ENCODE results near the gene PWP2. TPM values are rescaled to one million over a fixed set of nuclear protein-coding genes. Genes with fewer than 3 reads are reported as not detected.

The PWP2 gene
- total and polyA plus RNA-seq, 10 of the 15 experiments (the other 5 are each of a cell fraction or from before 2014, with no cell fraction given): 0.03 to 9.4 (median 2.0) TPM

GRCh38 chr21:44071359-44072104 lies 35.7 kb upstream of the PWP2 start:
- ChIA-PET SMC1A (ENCODE audit: uncharacterized antibody, unreplicated experiment) (no interaction called here), CTCF (no interaction called here), RAD21 (ENCODE audit: unreplicated experiment) (interaction anchor here (0.7 kb wide), 1 partner anchor 376 kb away, joined by 3 read pairs; no protein-coding TSS in a partner anchor), POLR2A (no interaction called here)
- in situ Hi-C loops (cut with MboI) (no loop called here), intact Hi-C loops (cut with micrococcal nuclease; ENCODE audit: unreplicated experiment) (no loop called here)
- Histone ChIP-seq H3K9ac (ENCODE audit: control insufficient read depth, insufficient read depth, low read length) (no peak overlapping the region), H3K4me1 (ENCODE audit: control insufficient read depth, insufficient read depth, low read length) (no peaks in the 10 kb centered on the region), H3K79me2 (ENCODE audit: control insufficient read depth, insufficient read depth, low read length) (no peaks in the 10 kb centered on the region), H3K36me3 (ENCODE audit: control insufficient read depth in 2 of 2, insufficient read depth in 2 of 2, low read length in 1 of 2) (peaks cover 24 to 47% of the 10 kb centered on the region in 2 experiments), H4K20me1 (ENCODE audit: control insufficient read depth, insufficient read depth) (peaks cover 6% of the 10 kb centered on the region), H3K4me3 (no peak overlapping the region), H2AFZ (ENCODE audit: control insufficient read depth, low read depth, low read length) (no peak overlapping the region), H3K9me3 (replicated peaks; ENCODE audit: control insufficient read depth, insufficient read depth, low read length) (no peaks in the 10 kb centered on the region), H3K27ac (ENCODE audit: control insufficient read depth, insufficient read depth) (no peak overlapping the region), H3K4me2 (ENCODE audit: control insufficient read depth, insufficient read depth) (no peak overlapping the region), H3K27me3 (replicated peaks in 1 of 2; ENCODE audit: control insufficient read depth in 2 of 2, insufficient read depth in 2 of 2, low read length in 1 of 2) (no peaks in the 10 kb centered on the region)
- BruUV-seq (replicated peaks): no TSS peak
- DNase-seq (ENCODE audit: low read depth, low spot score): no peak
- 98% methylated on average over 15 of the region's 15 CpGs for WGBS (ENCODE audit: insufficient coverage, insufficient replicate concordance, low lambda C conversion rate, missing lambda C conversion rate)
- no peak for TF ChIP-seq IKZF2 (IDR thresholded peaks at IDR 0.05)
- TF ChIP-seq MAX (IDR thresholded peaks at IDR 0.05; ENCODE audit: low read depth, low read length): no peak
- TF ChIP-seq SUPT20H (IDR thresholded peaks at IDR 0.05; ENCODE audit: borderline replicate concordance, control insufficient read depth, low read depth, low read length): no peak
- TF ChIP-seq EZH2 (IDR thresholded peaks at IDR 0.05; ENCODE audit: borderline replicate concordance, control insufficient read depth, low read depth, low read length): no peak
- TF ChIP-seq TCF12 (IDR thresholded peaks at IDR 0.05; ENCODE audit: low read depth, low read length): no peak
- TF ChIP-seq EGR1 (IDR thresholded peaks at IDR 0.05; ENCODE audit: borderline replicate concordance in 1 of 2, low read depth in 2 of 2, low read length in 2 of 2): no peak
- TF ChIP-seq NFYB (IDR thresholded peaks at IDR 0.05; ENCODE audit: insufficient read depth, low read depth, low read length): no peak
- no peak for TF ChIP-seq SMAD5 (IDR thresholded peaks at IDR 0.05; ENCODE audit: low read depth)
- no peak for TF ChIP-seq RFX5 (IDR thresholded peaks at IDR 0.05; ENCODE audit: low read depth, low read length)
- TF ChIP-seq PRDM15 (CRISPR knock-in tag; IDR thresholded peaks at IDR 0.05): no peak
- no peak for TF ChIP-seq POU2F2 (IDR thresholded peaks at IDR 0.05; ENCODE audit: borderline replicate concordance, low read depth, low read length)
- TF ChIP-seq ZNF274 (IDR thresholded peaks at IDR 0.05; ENCODE audit: insufficient read depth, insufficient read length): no peak
- TF ChIP-seq YBX1 (IDR thresholded peaks at IDR 0.05): no peak
- TF ChIP-seq TCF3 (IDR thresholded peaks at IDR 0.05; ENCODE audit: borderline replicate concordance, insufficient read depth, low read depth, low read length): no peak
- TF ChIP-seq MTA2 (IDR thresholded peaks at IDR 0.05; ENCODE audit: low read depth): no peak
- no peak for TF ChIP-seq CHD1 (IDR thresholded peaks at IDR 0.05; ENCODE audit: low read depth, low read length)
- no peak for FAIRE-seq
- ATAC-seq: no peak
